ENCODE results near the gene FIG4.

DNA sequence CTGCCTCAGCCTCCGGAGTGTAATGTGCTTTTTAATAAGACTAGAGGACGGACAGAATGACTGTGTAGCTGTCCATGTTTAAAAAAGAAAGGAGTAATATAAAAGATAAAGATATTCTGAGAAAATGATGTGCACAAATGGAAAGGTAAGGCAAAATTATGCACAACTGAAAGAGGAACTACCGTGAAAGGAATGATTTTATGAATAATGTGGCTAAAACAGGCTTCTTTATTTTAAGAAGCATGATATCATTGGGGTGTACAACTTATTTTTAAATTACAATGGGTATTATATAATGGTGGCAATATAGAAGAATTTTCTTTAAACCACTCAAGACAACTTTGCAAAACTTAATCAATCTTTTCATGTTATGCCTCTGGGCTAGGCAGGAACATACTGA lies 78.1 kb downstream of the FIG4 start:
- TF ChIP-seq, protein P1, sequence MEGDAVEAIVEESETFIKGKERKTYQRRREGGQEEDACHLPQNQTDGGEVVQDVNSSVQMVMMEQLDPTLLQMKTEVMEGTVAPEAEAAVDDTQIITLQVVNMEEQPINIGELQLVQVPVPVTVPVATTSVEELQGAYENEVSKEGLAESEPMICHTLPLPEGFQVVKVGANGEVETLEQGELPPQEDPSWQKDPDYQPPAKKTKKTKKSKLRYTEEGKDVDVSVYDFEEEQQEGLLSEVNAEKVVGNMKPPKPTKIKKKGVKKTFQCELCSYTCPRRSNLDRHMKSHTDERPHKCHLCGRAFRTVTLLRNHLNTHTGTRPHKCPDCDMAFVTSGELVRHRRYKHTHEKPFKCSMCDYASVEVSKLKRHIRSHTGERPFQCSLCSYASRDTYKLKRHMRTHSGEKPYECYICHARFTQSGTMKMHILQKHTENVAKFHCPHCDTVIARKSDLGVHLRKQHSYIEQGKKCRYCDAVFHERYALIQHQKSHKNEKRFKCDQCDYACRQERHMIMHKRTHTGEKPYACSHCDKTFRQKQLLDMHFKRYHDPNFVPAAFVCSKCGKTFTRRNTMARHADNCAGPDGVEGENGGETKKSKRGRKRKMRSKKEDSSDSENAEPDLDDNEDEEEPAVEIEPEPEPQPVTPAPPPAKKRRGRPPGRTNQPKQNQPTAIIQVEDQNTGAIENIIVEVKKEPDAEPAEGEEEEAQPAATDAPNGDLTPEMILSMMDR (IDR thresholded peaks at IDR 0.05), result no peak
- TF ChIP-seq POLR2AphosphoS5 (IDR thresholded peaks at IDR 0.05; ENCODE audit: insufficient read depth in 1 of 2, low read depth in 1 of 2) (no peak), POLR2A (IDR thresholded peaks at IDR 0.05) (no peak)

All from vagina (tissue), 2 donors.